Activated B cell treated with CpG ODN at 0.5 μM for 24 hours (primary cell): ENCODE measurements around the gene PAEP. TPM values are rescaled to one million over a fixed set of nuclear protein-coding genes. Genes with fewer than 3 reads are reported as not detected.

Experiments
- ATAC-seq: fragments of 200-7000 bp; cut with Tn5 transposase; one replicate; pipeline ENCODE4 v1.10.0; 2021; ENCODE audit warnings: low read depth, mild to moderate bottlenecking, moderate library complexity
- CTCF ChIA-PET: fragments of 350-600 bp; sonication (Branson Sonifier 250); formaldehyde crosslinking; loops from one replicate; lab custom pipeline; 2021; ENCODE audit warnings: antibody characterized with exemption; lab: Charles Lee
- POLR2A ChIA-PET: fragments of 350-600 bp; sonication (Branson Sonifier 250); formaldehyde crosslinking; loops from one replicate; lab custom pipeline; 2021; ENCODE audit warnings: antibody characterized with exemption; lab: Charles Lee
- DNase-seq: peaks from one replicate; pipeline ENCODE4 v3.0.0; 2022
- H3K27ac Mint-ChIP-seq: one replicate; pipeline ENCODE4 v1.8.0; 2020; ENCODE audit warnings: mixed read lengths
- H3K27me3 Mint-ChIP-seq: one replicate; pipeline ENCODE4 v1.8.0; 2021; ENCODE audit warnings: mixed read lengths
- H3K36me3 Mint-ChIP-seq: one replicate; pipeline ENCODE4 v1.8.0; 2021; ENCODE audit warnings: low read depth, mixed read lengths
- H3K4me1 Mint-ChIP-seq: one replicate; pipeline ENCODE4 v1.8.0; 2021; ENCODE audit warnings: mixed read lengths
- H3K4me3 Mint-ChIP-seq: one replicate; pipeline ENCODE4 v1.8.0; 2020; ENCODE audit warnings: mild to moderate bottlenecking, mixed read lengths
- H3K9me3 Mint-ChIP-seq: one replicate; pipeline ENCODE4 v1.8.0; 2020; ENCODE audit warnings: mixed read lengths
- intact Hi-C: fragments of 100-400 bp; cut with micrococcal nuclease; formaldehyde crosslinking; loops from one replicate; pipeline ENCODE4 v1.15.1; 2024
- total RNA-seq: library from RNA; stranded (reverse); gene quantifications from 2 replicates; pipeline ENCODE4 v1.2.3, GENCODE V29; 2022
- TF ChIP-seq, protein P1 (sequence below): fragments of 200-600 bp; IDR thresholded peaks from one replicate; pipeline ENCODE4 v1.8.0; 2022; ENCODE audit warnings: antibody characterized with exemption, mild to moderate bottlenecking

PAEP gene
- total RNA-seq, 1 donor from 2014 or later: not detected

DNA sequence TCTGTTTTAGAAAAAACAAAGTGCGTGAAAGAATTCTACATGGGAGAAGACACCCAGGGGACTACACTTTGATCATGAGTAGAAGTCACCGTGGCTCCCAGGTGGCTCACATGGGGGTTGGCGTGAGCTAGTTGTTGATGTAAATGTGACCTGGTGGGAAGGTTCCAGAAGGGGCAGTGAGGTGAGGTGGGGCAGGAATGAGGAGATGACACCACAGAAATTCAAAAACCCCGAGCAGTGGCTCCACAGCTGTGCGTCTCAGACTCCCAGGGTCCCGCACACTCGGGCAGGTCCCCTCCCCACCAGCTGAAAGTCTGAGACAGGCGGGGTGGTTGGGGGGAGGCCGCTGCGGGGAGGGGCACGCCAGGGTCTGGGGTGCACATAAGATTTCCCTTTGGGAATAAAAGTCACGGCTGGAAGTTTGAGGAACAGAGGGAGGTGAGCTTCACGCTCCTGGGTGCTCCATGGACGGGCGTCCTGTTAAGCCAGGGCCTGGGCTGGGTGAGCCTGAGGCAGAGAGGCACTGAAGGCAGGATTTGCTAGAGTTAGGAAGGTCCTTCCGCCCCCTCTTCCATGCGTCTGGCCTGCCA lies 47.9 kb downstream of the PAEP start:
- ChIA-PET POLR2A (no interaction called here), CTCF (no interaction called here)
- no peaks in the 10 kb centered on the region for H3K27me3 Mint-ChIP-seq

DNA sequence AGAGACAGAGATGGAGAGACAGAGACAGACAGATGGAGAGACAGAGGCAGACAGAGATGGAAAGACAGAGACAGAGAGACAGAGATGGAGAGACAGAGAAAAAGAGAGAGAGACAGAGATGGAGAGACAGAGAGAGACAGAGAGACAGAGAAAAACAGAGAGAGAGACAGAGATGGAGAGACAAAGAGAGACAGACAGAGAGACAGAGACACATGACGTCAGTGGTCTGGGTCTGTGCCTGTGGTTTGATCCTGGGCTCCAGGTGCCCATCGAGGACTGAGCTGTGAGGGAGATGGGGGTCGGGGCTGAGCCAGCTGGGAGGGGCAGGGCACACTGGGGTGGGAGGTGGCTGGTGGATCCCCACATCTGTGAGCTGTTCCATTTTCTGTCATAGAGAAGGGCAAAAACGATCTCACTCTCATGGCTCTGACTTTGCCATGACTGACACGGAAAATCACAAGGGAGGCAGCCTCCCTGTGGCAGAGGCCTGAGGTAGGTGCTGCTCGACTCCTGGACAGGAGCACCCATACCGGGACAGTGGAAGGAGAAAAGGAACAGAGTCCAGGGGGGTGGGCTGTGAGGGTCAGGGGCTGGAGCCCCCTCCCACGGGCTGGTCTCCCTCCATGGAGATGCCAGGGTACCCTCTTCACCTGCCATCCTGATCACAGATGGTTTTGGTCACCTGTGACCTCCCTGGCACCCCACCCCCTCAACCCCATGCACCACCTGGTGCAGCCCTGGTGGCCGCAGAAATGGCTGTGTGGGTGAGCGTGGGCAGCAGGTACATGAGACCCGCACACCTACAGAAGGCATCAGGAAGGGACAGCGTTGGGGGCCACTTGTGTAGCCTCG lies 49.0 kb downstream of the PAEP start:
- TF ChIP-seq, protein P1, sequence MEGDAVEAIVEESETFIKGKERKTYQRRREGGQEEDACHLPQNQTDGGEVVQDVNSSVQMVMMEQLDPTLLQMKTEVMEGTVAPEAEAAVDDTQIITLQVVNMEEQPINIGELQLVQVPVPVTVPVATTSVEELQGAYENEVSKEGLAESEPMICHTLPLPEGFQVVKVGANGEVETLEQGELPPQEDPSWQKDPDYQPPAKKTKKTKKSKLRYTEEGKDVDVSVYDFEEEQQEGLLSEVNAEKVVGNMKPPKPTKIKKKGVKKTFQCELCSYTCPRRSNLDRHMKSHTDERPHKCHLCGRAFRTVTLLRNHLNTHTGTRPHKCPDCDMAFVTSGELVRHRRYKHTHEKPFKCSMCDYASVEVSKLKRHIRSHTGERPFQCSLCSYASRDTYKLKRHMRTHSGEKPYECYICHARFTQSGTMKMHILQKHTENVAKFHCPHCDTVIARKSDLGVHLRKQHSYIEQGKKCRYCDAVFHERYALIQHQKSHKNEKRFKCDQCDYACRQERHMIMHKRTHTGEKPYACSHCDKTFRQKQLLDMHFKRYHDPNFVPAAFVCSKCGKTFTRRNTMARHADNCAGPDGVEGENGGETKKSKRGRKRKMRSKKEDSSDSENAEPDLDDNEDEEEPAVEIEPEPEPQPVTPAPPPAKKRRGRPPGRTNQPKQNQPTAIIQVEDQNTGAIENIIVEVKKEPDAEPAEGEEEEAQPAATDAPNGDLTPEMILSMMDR: no peak
- intact Hi-C loops: no loop called here
- H3K4me3 Mint-ChIP-seq: no peak overlapping the region
- no peaks in the 10 kb centered on the region for H3K36me3 Mint-ChIP-seq
- H3K27ac Mint-ChIP-seq: no peak overlapping the region
- H3K9me3 Mint-ChIP-seq: no peaks in the 10 kb centered on the region
- H3K4me1 Mint-ChIP-seq: no peaks in the 10 kb centered on the region
- no peak for ATAC-seq
- POLR2A ChIA-PET: no interaction called here
- CTCF ChIA-PET: no interaction called here
- no peak for DNase-seq
- peaks cover 1% of the 10 kb centered on the region for H3K27me3 Mint-ChIP-seq

More for the DNA sequence above, 47.9 kb downstream of the PAEP start:
- Mint-ChIP-seq H3K27ac (no peak overlapping the region), H3K9me3 (no peaks in the 10 kb centered on the region), H3K4me1 (no peaks in the 10 kb centered on the region), H3K36me3 (no peaks in the 10 kb centered on the region), H3K4me3 (no peak overlapping the region)
- ATAC-seq (no peak), DNase-seq (no peak)
- intact Hi-C loops: no loop called here
- TF ChIP-seq, protein P1: no peak

- ATAC-seq: no peak
- Mint-ChIP-seq H3K36me3 (no peaks in the 10 kb centered on the region), H3K27me3 (peaks cover 1% of the 10 kb centered on the region), H3K27ac (no peak overlapping the region), H3K4me3 (no peak overlapping the region), H3K4me1 (no peaks in the 10 kb centered on the region), H3K9me3 (no peaks in the 10 kb centered on the region)
- TF ChIP-seq, protein P1: no peak
- ChIA-PET POLR2A (no interaction called here), CTCF (no interaction called here)
- intact Hi-C loops: no loop called here
- DNase-seq: no peak
Observed at GRCh38 chr9:135611142-135611874, 49.8 kb downstream of the PAEP start.

DNA sequence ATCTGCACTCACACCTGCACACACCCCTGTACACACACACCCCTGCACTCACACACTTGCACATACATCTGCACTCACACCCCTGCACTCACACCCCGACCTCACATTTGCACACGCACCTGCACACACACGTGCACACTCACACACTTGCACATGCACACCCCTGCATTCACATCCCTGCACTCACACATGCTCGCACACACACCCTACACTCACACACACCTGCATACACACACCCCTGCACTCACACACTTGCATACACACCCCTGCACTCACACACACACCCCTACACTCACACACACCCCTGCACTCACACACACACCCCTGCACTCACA lies 50.3 kb downstream of the PAEP start:
- Mint-ChIP-seq H3K4me3 (no peak overlapping the region), H3K36me3 (no peaks in the 10 kb centered on the region), H3K27ac (no peak overlapping the region), H3K4me1 (no peaks in the 10 kb centered on the region), H3K27me3 (peaks cover 1% of the 10 kb centered on the region), H3K9me3 (no peaks in the 10 kb centered on the region)
- ChIA-PET POLR2A (no interaction called here), CTCF (no interaction called here)
- no peak for DNase-seq
- intact Hi-C loops: no loop called here
- TF ChIP-seq, protein P1: no peak
- no peak for ATAC-seq

- H3K4me1 Mint-ChIP-seq: no peaks in the 10 kb centered on the region
- peaks cover 1% of the 10 kb centered on the region for H3K27me3 Mint-ChIP-seq
- ATAC-seq (no peak), DNase-seq (no peak)
- H3K9me3 Mint-ChIP-seq: no peaks in the 10 kb centered on the region
- TF ChIP-seq, protein P1: no peak
- CTCF ChIA-PET: no interaction called here
- H3K36me3 Mint-ChIP-seq: no peaks in the 10 kb centered on the region
- POLR2A ChIA-PET: no interaction called here
- intact Hi-C loops: no loop called here
- H3K4me3 Mint-ChIP-seq: no peak overlapping the region
- no peak overlapping the region for H3K27ac Mint-ChIP-seq
Observed at GRCh38 chr9:135612437-135612836, 50.9 kb downstream of the PAEP start.
